HEK293T (cell line): ENCODE data around the gene PHACTR3.

Experiments
- ARNT ChIP-seq: fragments of 450-650 bp; IDR thresholded peaks from 2 replicates; pipeline ENCODE4 v1.6.1; 2017; ENCODE audit warnings: mild to moderate bottlenecking
- CTBP1 ChIP-seq: fragments of 450-650 bp; IDR thresholded peaks from 2 replicates; pipeline ENCODE4 v1.6.1; 2016; ENCODE audit warnings: borderline replicate concordance
- ELF4 ChIP-seq: fragments of 450-650 bp; IDR thresholded peaks from 2 replicates; pipeline ENCODE4 v1.6.1; 2017; ENCODE audit warnings: antibody characterized with exemption
- FOXA1 ChIP-seq: fragments of 450-650 bp; IDR thresholded peaks from 2 replicates; pipeline ENCODE4 v1.6.1; 2016; ENCODE audit warnings: mild to moderate bottlenecking
- FOXK2 ChIP-seq: fragments of 450-650 bp; IDR thresholded peaks from 2 replicates; pipeline ENCODE4 v1.6.1; 2016; ENCODE audit warnings: mild to moderate bottlenecking
- FOXM1 ChIP-seq: fragments of 450-650 bp; IDR thresholded peaks from 2 replicates; pipeline ENCODE4 v1.6.1; 2017; ENCODE audit warnings: mild to moderate bottlenecking, borderline replicate concordance
- HDGF ChIP-seq: fragments of 450-650 bp; IDR thresholded peaks from 2 replicates; pipeline ENCODE4 v1.6.1; 2017; ENCODE audit warnings: antibody characterized with exemption, borderline replicate concordance
- L3MBTL2 ChIP-seq: fragments of 450-650 bp; conservative IDR thresholded peaks from 2 replicates; pipeline ENCODE4 v1.6.1; 2016; ENCODE audit warnings: mild to moderate bottlenecking
- NFRKB ChIP-seq: fragments of 450-650 bp; IDR thresholded peaks from 2 replicates; pipeline ENCODE4 v1.6.1; 2016; ENCODE audit warnings: mild to moderate bottlenecking, moderate library complexity
- SP1 ChIP-seq: fragments of 450-650 bp; IDR thresholded peaks from 2 replicates; pipeline ENCODE4 v1.6.1; 2017
- SUZ12 ChIP-seq: fragments of 450-650 bp; IDR thresholded peaks from 2 replicates; pipeline ENCODE4 v1.6.1; 2016; ENCODE audit warnings: mild to moderate bottlenecking
- TARDBP ChIP-seq: fragments of 450-650 bp; IDR thresholded peaks from 2 replicates; pipeline ENCODE4 v1.6.1; 2016
- ZNF384 ChIP-seq: fragments of 450-650 bp; IDR thresholded peaks from 2 replicates; pipeline ENCODE4 v1.6.1; 2016
- TF ChIP-seq, protein P1 (sequence below): fragments of 450-650 bp; IDR thresholded peaks from 2 replicates; pipeline ENCODE4 v1.6.1; 2016

GRCh38 chr20:59810449-59811187 lies 206.3 kb downstream of the PHACTR3 start:
- no peak for TF ChIP-seq TARDBP
- no peak for TF ChIP-seq CTBP1
- no peak for TF ChIP-seq FOXA1
- TF ChIP-seq L3MBTL2: no peak
- no peak for TF ChIP-seq HDGF
- TF ChIP-seq SP1: no peak
- no peak for TF ChIP-seq ELF4
- TF ChIP-seq SUZ12: no peak
- TF ChIP-seq, protein P1, sequence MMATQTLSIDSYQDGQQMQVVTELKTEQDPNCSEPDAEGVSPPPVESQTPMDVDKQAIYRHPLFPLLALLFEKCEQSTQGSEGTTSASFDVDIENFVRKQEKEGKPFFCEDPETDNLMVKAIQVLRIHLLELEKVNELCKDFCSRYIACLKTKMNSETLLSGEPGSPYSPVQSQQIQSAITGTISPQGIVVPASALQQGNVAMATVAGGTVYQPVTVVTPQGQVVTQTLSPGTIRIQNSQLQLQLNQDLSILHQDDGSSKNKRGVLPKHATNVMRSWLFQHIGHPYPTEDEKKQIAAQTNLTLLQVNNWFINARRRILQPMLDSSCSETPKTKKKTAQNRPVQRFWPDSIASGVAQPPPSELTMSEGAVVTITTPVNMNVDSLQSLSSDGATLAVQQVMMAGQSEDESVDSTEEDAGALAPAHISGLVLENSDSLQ: no peak
- no peak for TF ChIP-seq FOXK2
- no peak for TF ChIP-seq NFRKB
- no peak for TF ChIP-seq FOXM1
- no peak for TF ChIP-seq ARNT
- no peak for TF ChIP-seq ZNF384
